Stimulated activated CD8-positive, alpha-beta memory T cell treated with anti-CD3 and anti-CD28 coated beads, Interleukin-12 subunit alpha, Interleukin-12 subunit beta, amount 100 ng/mL, for 24 hours (primary cell): ENCODE measurements around the gene RPL13A.
"Not testable (repeated sequence)": the region's sequence is repeated elsewhere in the genome, so short reads cannot be mapped to it uniquely, and the experiment has no call there.

Experiments used
- DNase-seq: peaks from one replicate; pipeline ENCODE4 v3.0.0-alpha.2; 2020; ENCODE audit errors: extremely low read depth

The RPL13A gene

DNA sequence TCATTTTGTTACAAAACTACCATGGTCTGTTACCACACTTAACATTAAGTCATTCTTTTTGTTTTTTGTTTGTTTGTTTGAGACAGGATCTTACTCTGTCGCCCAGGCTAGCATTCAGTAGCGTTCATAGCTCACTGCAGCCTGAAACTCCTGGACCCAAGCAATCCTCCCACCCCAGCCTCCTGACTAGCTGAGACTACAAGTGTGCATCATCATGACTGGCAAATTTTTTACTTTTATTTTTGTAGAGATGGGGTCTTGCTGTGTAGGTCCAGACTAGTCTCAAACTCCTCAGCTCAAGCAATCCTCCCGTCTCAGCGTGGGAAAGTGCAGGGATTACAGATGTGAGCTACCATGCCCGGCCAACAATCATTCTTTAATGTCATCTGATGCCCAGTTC lies 31.1 kb upstream of the RPL13A start:
- no peak for DNase-seq

DNA sequence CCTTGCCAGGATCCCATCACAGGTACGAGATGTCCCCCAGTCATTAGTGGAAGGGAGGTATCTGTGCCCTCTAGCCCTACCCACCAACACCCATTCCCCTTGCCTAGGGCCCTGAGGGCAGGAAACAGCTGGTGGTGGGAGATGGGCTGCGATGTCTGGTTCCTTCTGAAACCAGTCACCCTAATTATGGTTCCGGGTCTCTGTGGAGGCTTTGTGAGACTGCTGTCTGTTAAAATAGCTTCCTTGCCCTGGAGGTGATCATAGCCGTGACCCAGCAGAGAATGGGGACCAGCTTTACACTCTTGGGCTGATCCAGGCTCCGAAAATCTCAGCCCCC lies 28.9 kb upstream of the RPL13A start:
- no peak for DNase-seq

DNA sequence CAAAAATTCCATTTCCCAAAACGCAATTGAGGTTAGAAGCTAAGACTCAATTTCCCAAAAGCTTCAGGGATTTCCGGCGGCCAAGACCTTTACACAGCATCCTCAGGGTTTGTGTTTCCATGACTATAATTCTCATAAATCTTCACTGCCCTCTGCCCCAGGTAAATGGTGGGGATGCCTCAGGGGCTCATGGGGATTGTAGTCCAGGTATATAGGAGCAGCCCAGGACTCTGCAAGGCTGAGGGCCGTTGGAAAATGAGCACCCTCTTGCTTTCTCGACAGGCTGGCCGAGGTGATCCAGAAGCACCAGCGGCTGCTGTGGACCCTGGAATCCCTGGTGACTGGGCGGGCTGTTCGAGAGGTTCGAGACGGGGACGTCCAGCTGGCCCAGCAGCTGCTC lies 28.0 kb upstream of the RPL13A start:
- no peak for DNase-seq

DNA sequence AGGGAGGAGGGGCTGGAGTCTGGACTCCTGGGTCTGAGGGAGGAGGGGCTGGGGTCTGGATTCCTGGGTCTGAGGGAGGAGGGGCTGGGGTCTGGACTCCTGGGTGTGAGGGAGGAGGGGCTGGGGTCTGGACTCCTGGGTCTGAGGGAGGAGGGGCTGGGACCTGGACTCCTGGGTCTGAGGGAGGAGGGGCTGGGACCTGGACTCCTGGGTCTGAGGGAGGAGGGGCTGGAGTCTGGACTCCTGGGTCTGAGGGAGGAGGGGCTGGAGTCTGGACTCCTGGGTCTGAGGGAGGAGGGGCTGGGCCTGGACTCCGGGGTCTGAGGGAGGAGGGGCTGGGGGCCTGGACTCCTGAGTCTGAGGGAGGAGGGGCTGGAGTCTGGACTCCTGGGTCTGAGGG lies 26.3 kb upstream of the RPL13A start:
- DNase-seq: not testable (repeated sequence)

DNA sequence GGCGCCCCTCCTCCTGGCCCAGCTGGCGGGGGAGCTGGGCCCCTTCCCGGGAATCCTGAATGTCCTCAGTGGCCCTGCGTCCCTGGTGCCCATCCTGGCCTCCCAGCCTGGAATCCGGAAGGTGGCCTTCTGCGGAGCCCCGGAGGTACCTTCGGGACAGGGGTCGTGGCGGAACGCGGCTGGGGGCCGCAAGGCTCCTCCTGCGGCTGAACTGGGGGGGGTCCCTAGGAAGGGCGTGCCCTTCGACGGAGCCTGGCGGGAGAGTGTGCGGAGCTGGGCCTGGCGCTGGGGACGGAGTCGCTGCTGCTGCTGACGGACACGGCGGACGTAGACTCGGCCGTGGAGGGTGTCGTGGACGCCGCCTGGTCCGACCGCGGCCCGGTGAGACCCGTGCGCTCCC lies 25.8 kb upstream of the RPL13A start:
- DNase-seq: no peak

DNA sequence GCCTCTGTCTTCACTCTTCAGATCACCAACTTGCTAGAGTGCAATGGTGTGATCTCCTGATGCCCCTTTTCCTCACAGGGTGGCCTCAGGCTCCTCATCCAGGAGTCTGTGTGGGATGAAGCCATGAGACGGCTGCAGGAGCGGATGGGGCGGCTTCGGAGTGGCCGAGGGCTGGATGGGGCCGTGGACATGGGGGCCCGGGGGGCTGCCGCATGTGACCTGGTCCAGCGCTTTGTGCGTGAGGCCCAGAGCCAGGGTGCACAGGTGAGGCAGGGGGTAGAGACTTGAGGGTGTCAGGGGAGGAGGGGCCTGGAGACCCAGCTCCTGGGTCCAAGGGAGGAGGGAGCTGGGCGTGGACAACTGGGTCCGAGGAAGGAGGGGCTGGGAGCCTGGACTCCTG lies 24.9 kb upstream of the RPL13A start:
- DNase-seq: no peak

DNA sequence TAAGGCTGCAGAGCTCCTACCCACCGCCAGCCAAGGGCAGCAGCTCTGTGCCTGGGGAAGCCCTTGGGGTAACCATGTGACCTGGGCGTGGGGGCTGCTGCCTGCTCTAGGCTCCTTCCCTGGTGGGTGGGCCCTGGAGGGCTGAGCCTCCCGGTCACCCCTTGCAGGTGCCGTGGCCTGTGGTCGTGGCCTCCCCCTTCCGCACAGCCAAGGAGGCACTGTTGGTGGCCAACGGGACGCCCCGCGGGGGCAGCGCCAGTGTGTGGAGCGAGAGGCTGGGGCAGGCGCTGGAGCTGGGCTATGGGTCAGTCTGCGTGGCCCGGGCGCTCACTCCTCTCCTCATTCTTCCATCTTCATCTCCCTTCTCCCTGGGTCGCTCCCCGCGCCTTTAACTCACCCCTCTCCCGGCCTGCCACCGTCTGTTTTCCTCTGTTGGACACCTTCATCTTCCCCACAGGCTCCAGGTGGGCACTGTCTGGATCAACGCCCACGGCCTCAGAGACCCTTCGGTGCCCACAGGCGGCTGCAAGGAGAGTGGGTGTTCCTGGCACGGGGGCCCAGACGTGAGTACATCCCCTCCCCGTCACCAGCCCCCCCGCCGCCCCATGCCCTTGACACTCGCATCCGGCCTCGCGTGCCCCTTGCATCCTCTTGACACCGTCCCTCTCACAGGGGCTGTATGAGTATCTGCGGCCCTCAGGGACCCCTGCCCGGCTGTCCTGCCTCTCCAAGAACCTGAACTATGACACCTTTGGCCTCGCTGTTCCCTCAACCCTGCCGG lies 23.3 kb upstream of the RPL13A start:
- DNase-seq: no peak

DNA sequence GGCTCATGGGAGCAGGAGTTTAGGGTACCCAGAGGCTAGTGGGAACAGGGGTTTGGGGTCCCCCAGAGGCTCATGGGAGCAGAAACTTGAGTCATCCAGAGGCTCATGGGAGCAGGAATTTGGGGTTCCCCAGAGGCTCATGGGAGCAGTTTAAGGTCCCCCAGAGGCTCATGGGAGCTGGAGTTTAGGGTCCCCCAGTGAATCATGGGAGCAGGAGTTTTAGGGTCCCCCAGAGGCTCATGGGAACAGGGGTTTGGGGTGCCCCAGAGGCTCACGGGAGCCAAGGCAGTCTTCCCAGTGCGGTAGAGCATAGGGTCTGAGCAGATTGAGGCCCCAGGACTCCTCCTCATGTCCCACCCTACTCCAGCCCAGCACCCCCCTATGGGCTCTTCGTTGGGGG lies 22.0 kb upstream of the RPL13A start:
- DNase-seq: no peak

DNA sequence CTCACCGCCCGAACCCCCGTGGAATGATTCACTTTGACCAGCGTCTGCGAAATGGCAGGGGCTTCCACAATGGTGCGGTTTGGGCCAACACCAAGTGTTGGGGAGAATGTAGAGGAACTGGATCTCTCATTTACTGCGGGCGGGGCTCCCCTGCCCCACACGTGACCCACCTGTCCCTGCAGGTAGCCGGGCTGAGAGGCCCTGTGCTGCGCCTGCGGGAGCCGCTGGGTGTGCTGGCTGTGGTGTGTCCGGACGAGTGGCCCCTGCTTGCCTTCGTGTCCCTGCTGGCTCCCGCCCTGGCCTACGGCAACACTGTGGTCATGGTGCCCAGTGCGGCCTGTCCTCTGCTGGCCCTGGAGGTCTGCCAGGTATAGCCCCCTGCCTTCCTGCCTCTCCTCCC lies 19.2 kb upstream of the RPL13A start:
- DNase-seq: no peak

DNA sequence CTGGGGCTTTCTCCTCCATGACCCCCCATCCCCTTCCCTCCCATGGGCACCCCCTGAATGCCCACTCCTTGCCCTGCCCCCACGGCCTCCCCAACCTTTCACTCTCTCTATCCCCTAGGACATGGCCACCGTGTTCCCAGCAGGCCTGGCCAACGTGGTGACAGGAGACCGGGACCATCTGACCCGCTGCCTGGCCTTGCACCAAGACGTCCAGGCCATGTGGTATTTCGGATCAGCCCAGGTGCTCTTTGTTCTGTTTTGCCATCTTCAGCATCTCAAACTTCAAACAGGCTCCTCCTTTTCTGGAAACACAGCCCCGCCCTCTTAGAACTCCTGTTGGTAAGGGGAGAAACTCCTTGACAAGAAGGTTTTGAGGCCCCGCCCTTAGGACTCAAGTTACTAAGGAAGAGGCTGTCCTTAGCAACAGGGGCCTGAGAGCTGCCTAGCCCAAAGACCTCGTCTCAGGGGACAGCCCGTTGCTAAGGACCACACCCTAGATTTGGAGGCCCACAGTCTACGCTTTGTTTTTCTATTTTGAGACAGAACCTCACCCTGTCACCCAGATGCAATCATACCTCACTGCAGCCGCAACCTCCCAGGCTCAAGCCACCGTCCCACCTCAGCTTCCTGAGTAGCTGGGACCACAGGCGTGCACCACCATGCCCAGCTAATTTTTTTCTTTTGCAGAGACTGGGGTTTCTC lies 18.5 kb upstream of the RPL13A start:
- no peak for DNase-seq

DNA sequence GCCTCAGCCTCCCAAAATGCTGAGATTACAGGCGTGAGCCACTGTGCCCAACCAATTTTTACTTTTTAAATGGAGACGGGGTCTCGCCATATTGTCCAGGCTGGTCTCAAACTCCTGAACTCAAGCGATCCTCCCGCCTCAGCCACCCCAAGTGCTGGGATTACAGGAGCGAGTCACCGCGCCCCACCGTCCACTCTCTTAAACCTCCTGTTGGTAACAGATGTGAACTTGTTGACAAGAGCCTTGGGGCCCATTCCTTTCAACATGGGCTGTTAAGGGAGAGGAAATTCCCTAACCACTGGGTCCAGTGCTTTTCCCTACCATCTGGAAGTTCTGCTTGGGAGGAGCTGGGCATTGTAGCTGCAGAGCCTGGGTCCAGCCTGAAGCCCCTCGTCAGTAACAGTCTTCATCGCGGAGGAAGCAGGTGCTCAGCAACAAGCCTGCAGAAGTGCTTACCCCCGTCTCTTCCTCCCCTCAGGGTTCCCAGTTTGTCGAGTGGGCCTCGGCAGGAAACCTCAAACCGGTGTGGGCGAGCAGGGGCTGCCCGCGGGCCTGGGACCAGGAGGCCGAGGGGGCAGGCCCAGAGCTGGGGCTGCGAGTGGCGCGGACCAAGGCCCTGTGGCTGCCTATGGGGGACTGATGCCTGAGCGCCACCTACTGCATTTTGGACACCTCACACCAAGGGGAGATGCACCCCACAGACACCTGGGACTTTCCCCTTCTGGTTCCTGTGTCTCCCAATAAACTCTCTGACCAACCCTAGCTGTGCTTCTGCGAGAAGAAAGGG lies 17.4 kb upstream of the RPL13A start:
- DNase-seq: no peak

DNA sequence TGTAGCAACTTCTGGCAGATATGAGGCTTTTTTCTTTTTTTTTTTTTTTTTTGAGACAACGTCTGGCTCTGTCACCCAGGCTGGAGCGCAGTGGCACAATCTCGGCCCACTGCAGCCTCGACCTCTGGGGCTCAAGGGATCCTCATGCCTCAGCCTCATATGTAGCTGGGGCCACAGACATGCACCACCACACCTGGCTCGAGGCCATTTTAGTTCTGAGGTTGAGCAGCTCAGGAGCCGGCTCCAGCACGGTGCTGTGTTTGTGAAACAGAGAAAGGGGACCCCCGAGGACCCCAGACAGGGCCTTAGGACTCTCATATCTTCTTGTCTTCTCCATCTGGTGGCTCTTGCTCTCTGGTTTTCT lies 16.8 kb upstream of the RPL13A start:
- DNase-seq: no peak

DNA sequence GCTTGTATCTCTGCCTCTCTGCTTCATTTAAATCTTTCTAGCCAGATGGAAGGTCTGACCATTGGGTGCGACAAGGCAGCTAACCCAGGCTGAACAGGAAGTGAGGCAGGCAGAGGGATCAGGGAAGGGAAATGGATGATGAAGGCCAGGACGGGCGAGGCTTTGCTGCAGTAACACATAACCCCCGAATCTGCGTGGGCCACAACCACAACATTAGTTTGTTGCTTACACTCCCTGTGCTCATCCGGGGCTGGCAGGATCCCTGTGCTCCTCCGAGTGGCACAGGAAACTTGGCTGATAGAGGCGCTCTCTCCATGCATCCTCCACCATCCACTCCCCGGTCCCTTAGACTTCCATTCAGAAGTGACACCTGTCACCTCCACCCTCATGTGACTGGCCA lies 14.5 kb upstream of the RPL13A start:
- no peak for DNase-seq

DNA sequence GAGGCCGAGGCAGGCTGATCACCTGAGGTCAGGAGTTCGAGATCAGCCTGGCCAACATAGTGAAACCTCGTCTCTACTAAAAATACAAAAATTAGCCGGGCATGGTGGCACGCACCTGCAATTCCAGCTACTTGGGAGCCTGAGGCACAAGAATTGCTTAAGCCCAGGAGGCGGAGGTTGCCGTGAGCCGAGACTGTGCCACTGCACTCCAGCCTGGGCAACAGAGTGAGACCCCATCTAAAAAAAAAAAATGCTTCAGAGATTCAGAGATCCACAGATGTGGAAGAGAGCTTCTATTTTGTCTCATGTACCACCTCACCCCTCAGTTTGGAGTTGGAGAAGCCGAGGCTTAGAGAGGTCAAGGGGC lies 13.9 kb upstream of the RPL13A start:
- DNase-seq: not testable (repeated sequence)

DNA sequence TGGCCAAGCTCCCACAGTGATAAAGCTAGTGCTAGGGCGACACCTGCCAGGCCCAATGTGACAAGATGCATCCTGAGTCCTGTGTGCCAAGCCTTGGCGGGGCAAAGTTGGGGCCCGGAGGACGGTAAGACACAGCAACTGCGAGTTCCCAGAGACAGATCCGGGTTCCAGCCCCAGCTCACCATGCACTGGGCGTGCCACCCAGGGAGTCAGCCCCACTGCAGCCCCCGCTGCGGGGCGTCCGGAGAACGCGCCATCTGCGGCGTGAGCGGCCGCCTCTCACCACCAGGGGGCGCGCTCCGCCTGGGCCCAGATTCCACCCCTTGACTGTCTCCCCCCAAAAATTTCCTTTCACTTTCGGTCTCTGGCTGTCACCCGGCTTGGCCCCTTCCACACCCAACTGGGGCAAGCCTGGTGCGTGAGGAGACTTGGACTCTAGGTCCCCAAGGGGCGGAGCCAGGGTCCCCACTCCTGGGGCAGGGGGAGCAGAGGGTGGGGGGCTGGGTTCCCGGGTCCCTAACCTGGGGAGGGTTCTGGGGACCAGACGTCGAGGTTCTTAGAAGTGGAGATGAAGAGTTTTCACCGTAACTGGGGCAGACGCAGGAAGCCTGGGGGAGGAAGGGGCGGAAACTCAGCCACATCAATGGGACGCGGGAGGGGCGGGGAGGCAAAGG lies 13.4 kb upstream of the RPL13A start, which contains the start of gene FLT3LG:
TSS of gene FLT3LG (plus strand) at position 348 of the 674 bp plus-strand sequence. CDS start 425 bp downstream, outside the sequence.
- DNase-seq: peak; percentile 69

DNA sequence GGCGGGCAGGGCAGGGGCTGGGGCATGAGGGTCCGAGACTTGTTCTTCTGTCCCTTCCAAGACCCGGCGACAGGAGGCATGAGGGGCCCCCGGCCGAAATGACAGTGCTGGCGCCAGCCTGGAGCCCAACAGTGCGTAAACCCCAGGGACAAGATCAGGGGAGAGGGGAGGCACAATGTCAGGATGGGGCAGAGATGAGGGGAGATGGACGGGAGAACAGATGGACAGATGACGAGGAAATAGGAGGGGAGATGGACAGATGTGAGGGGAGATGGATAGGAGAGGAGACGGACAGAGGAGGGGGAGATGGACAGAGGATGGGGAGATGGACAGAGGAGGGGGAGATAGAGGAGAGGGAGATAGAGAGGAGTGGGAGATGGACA lies 12.9 kb upstream of the RPL13A start:
- DNase-seq: no peak

DNA sequence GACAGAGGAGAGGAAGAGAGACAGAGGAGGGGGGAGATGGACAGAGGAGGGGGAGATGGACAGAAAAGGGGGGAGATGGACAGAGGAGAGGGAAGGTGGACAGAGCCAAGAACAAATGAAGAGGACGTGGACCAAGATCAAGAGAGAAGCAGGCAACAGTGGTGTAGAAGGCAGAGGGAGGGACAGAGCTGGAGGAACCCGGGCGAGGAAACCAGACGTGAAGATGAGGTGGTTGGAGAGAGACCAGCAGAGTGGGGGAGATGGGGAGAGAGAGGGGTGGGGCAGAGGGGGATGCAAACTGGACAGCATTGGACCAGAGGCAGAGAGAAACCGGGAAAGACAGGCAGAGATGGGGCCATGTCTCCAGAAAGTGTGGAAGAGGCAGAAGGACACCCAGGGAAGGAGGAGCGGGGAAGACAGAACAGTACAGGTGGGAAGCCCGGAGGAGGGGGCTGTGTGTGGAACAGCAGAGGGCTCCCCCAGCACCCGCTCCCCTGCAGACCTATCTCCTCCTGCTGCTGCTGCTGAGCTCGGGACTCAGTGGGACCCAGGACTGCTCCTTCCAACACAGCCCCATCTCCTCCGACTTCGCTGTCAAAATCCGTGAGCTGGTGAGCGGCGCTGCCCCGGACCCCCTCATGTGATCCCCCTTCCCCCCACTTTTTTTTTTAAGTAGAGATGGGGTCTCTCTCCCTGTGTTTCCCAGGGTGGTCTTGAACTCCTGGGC lies 12.1 kb upstream of the RPL13A start:
- no peak for DNase-seq

DNA sequence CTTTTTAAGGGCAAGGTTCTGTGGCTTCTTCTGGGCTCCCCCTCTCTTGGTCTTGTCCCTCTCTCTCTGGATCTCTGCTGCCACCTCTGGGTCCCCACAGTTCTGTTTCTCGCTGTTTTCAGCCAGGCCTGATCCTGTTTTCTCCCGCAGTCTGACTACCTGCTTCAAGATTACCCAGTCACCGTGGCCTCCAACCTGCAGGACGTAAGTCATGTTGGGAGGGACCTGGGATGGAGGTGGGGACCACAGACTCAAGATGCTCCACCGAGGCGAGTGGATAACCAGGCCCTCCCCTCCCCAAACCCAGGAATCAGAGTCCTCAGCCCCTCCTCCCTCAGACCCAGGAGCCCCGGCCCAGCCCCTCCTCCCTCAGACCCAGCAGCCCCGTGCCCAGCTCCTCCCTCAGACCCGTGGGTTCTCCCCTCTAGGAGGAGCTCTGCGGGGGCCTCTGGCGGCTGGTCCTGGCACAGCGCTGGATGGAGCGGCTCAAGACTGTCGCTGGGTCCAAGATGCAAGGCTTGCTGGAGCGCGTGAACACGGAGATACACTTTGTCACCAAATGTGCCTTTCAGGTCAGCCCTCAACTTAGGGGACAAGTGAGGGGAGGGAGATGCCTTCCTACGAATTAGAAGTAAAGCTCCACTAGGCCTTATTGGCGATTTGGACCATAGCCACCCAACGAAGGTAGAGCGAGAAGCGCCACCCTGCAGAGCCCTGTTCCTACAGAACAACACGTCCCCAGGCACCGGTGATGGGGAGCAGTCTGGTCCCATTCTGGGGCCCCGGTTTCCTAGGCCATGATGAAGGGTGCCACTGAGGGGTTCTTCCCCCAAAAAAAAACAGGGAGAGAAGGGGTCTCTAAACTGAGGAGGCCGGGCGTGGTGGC lies 11.2 kb upstream of the RPL13A start:
- DNase-seq: no peak

DNA sequence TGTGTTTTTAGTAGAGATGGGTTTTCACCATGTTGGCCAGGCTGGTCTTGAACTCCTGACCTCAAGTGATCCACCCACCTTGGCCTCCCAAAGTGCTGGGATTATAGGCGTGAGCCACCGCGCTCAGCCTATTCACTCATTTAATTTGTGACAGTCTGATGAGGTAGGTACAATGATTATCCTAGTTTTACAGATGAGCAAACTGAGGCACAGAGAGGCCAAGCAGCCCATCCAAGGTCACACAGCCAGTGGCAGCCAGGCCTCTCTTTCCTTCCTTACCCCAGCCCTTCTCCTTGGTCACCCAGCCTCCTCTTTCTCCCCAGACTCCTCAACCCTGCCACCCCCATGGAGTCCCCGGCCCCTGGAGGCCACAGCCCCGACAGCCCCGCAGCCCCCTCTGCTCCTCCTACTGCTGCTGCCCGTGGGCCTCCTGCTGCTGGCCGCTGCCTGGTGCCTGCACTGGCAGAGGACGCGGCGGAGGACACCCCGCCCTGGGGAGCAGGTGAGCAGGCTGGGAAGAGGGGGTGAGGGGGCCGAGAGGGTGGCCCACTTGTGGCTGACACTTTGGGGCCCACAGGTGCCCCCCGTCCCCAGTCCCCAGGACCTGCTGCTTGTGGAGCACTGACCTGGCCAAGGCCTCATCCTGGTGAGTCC lies 7.3 kb upstream of the RPL13A start:
- no peak for DNase-seq

DNA sequence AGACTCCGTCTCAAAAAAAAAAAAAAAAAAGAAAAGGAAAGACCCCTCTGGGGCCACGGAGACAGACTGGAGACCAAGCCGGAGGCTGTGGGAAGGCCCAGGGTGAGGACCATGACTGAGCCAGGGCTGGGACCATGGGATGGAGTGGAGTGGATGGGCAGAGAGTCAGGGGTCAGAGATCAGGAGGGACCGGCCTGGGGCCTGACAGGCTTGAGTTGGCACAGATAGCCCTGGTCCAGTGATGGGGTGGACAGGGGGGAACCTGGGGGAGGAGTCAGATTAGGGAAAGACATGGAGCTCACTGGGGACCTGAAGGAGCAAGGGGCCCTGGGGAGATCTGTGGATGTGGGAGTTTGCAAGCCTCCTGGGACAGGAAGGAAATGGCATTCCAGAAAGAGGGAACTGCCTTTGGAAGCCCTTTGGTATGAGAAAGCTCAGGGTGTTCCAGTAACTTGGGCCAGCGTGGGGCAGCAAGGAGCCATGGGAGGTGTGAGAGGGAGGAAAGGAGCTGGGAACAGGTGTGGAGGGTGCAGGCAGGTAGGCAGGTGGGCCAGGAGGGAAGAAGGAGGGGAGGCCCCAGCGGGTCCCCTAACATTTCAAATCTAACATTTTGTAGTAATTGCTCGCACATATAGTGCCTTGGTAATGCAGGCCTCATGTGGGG lies 6.3 kb upstream of the RPL13A start:
- no peak for DNase-seq
